WTC11 (cell line): ENCODE data around the gene TLCD3B. TPM values are rescaled to one million over a fixed set of nuclear protein-coding genes. Genes with fewer than 3 reads are reported as not detected.

Experiments used
- ATAC-seq: fragments of 200-7000 bp; cut with Tn5 transposase; 2 replicates; pipeline ENCODE4 v1.10.0; 2021; ENCODE audit warnings: mild to moderate bottlenecking, moderate library complexity
- CTCF ChIA-PET: fragments of 300-600 bp; sonication (Branson Sonifier 250); formaldehyde crosslinking; loops from one replicate; lab custom pipeline; 2021; ENCODE audit warnings: antibody characterized with exemption; lab: Charles Lee
- POLR2A ChIA-PET: fragments of 350-600 bp; sonication (Branson Sonifier 250); formaldehyde crosslinking; loops from one replicate; lab custom pipeline; 2021; ENCODE audit warnings: antibody characterized with exemption; lab: Charles Lee
- DNase-seq: peaks from one replicate; pipeline ENCODE4 v3.0.0; 2021; ENCODE audit warnings: low spot score
- H3K27ac Mint-ChIP-seq: 2 replicates; pipeline ENCODE4 v1.8.0; 2021; ENCODE audit warnings: mixed read lengths
- H3K27me3 Mint-ChIP-seq: 2 replicates; pipeline ENCODE4 v1.8.0; 2021; ENCODE audit warnings: low read depth, mild to moderate bottlenecking, moderate library complexity, mixed read lengths
- H3K36me3 Mint-ChIP-seq: 2 replicates; pipeline ENCODE4 v1.8.0; 2021; ENCODE audit warnings: mixed read lengths
- H3K4me1 Mint-ChIP-seq: 2 replicates; pipeline ENCODE4 v1.8.0; 2022; ENCODE audit warnings: mixed read lengths
- H3K4me3 Mint-ChIP-seq: 2 replicates; pipeline ENCODE4 v1.8.0; 2021; ENCODE audit warnings: mild to moderate bottlenecking, moderate library complexity, mixed read lengths
- H3K9me3 Mint-ChIP-seq: 2 replicates; pipeline ENCODE4 v1.8.0; 2021; ENCODE audit warnings: mixed read lengths
- ATF1 ChIP-seq: sonication (generic); formaldehyde crosslinking; IDR thresholded peaks from 2 replicates; pipeline ENCODE4 v1.8.1; 2023; ENCODE audit warnings: mild to moderate bottlenecking, moderate library complexity, missing genetic modification reagents
- ESRRA ChIP-seq: sonication (generic); formaldehyde crosslinking; IDR thresholded peaks from 2 replicates; pipeline ENCODE4 v1.8.1; 2022; ENCODE audit warnings: mild to moderate bottlenecking, missing genetic modification reagents, borderline replicate concordance
- GABPB1 ChIP-seq: sonication (generic); formaldehyde crosslinking; IDR thresholded peaks from 2 replicates; pipeline ENCODE4 v1.8.1; 2023; ENCODE audit warnings: mild to moderate bottlenecking, missing genetic modification reagents
- MYBL2 ChIP-seq: sonication (generic); formaldehyde crosslinking; IDR thresholded peaks from 2 replicates; pipeline ENCODE4 v1.8.1; 2023; ENCODE audit warnings: mild to moderate bottlenecking, moderate library complexity, missing genetic modification reagents
- PRRX2 ChIP-seq: fragments of 250-450 bp; sonication (Bioruptor Pico); IDR thresholded peaks from 2 replicates; pipeline ENCODE4 v1.8.0; 2021; ENCODE audit warnings: mild to moderate bottlenecking
- SMAD3 ChIP-seq: sonication (generic); formaldehyde crosslinking; IDR thresholded peaks from 2 replicates; pipeline ENCODE4 v1.8.0; 2022; ENCODE audit warnings: missing genetic modification reagents, mild to moderate bottlenecking, borderline replicate concordance
- TCF7 ChIP-seq: sonication (generic); formaldehyde crosslinking; IDR thresholded peaks from 2 replicates; pipeline ENCODE4 v1.8.0; 2022; ENCODE audit warnings: mild to moderate bottlenecking, low read depth, missing genetic modification reagents, moderate library complexity
- TP53 ChIP-seq: sonication (generic); formaldehyde crosslinking; IDR thresholded peaks from 2 replicates; pipeline ENCODE4 v1.8.1; 2023; ENCODE audit warnings: mild to moderate bottlenecking, missing genetic modification reagents
- ZNF121 ChIP-seq: sonication (generic); formaldehyde crosslinking; IDR thresholded peaks from 2 replicates; pipeline ENCODE4 v1.8.0; 2023; ENCODE audit warnings: missing genetic modification reagents
- total RNA-seq: library from RNA; stranded (reverse); gene quantifications from 3 replicates; pipeline ENCODE4 v1.2.3, GENCODE V29; 2021
- TF ChIP-seq, protein P1 (sequence below): sonication (generic); formaldehyde crosslinking; IDR thresholded peaks from 2 replicates; pipeline ENCODE4 v1.8.1; 2022; ENCODE audit warnings: missing genetic modification reagents, borderline replicate concordance
- TF ChIP-seq, protein P2 (sequence below): sonication (generic); formaldehyde crosslinking; IDR thresholded peaks from 2 replicates; pipeline ENCODE4 v1.8.1; 2023; ENCODE audit warnings: mild to moderate bottlenecking, missing genetic modification reagents
- TF ChIP-seq, protein P3 (sequence below): sonication (generic); formaldehyde crosslinking; IDR thresholded peaks from 2 replicates; pipeline ENCODE4 v1.8.0; 2022; ENCODE audit warnings: mild to moderate bottlenecking, missing genetic modification reagents
- TF ChIP-seq, protein P4 (sequence below): sonication (generic); formaldehyde crosslinking; conservative IDR thresholded peaks from 2 replicates; pipeline ENCODE4 v1.8.1; 2022; ENCODE audit warnings: mild to moderate bottlenecking, missing genetic modification reagents
- TF ChIP-seq, protein P5 (sequence below): sonication (generic); formaldehyde crosslinking; IDR thresholded peaks from 2 replicates; pipeline ENCODE4 v1.8.1; 2023; ENCODE audit warnings: mild to moderate bottlenecking, moderate library complexity, missing genetic modification reagents
- TF ChIP-seq, protein P6 (sequence below): sonication (generic); formaldehyde crosslinking; IDR thresholded peaks from 2 replicates; pipeline ENCODE4 v1.8.1; 2022; ENCODE audit warnings: mild to moderate bottlenecking, moderate library complexity, missing genetic modification reagents
- TF ChIP-seq, protein P7 (sequence below): sonication (generic); formaldehyde crosslinking; IDR thresholded peaks from 2 replicates; pipeline ENCODE4 v1.8.1; 2023; ENCODE audit warnings: mild to moderate bottlenecking, missing genetic modification reagents

Gene TLCD3B
- total RNA-seq, 1 experiment from 2014 or later: 28.1 TPM

DNA sequence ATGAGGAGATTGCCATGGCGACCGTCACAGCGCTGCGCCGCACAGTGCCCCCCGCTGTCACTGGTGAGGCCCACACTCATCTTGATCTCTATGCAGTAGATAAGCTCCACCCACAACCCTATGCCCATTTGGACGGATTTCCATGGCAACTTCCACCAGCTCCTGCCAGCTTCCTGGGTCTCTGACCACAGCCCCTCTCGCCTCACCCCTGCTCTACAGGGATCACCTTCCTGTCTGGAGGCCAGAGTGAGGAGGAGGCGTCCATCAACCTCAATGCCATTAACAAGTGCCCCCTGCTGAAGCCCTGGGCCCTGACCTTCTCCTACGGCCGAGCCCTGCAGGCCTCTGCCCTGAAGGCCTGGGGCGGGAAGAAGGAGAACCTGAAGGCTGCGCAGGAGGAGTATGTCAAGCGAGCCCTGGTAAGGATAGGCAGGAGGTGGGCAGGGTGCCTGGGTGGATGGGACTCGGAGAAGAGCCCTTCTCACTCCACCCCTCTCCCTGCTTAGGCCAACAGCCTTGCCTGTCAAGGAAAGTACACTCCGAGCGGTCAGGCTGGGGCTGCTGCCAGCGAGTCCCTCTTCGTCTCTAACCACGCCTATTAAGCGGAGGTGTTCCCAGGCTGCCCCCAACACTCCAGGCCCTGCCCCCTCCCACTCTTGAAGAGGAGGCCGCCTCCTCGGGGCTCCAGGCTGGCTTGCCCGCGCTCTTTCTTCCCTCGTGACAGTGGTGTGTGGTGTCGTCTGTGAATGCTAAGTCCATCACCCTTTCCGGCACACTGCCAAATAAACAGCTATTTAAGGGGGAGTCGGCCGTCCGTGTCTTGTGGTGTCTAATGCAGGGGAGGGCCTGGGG, 38.8 kb upstream of the TLCD3B start:
- peaks cover 22% of the 10 kb centered on the region for H3K4me1 Mint-ChIP-seq
- ChIA-PET POLR2A (no interaction called here), CTCF (interaction anchor here (1.2 to 2.9 kb wide), 2 partner anchors 15 to 23 kb away, joined by 4 to 7 read pairs; no protein-coding TSS in a partner anchor)
- TF ChIP-seq PRRX2 (CRISPR knock-in tag): no peak
- TF ChIP-seq, protein P1, sequence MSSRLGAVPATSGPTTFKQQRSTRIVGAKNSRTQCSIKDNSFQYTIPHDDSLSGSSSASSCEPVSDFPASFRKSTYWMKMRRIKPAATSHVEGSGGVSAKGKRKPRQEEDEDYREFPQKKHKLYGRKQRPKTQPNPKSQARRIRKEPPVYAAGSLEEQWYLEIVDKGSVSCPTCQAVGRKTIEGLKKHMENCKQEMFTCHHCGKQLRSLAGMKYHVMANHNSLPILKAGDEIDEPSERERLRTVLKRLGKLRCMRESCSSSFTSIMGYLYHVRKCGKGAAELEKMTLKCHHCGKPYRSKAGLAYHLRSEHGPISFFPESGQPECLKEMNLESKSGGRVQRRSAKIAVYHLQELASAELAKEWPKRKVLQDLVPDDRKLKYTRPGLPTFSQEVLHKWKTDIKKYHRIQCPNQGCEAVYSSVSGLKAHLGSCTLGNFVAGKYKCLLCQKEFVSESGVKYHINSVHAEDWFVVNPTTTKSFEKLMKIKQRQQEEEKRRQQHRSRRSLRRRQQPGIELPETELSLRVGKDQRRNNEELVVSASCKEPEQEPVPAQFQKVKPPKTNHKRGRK (CRISPR knock-in tag): no peak
- TF ChIP-seq, protein P2, sequence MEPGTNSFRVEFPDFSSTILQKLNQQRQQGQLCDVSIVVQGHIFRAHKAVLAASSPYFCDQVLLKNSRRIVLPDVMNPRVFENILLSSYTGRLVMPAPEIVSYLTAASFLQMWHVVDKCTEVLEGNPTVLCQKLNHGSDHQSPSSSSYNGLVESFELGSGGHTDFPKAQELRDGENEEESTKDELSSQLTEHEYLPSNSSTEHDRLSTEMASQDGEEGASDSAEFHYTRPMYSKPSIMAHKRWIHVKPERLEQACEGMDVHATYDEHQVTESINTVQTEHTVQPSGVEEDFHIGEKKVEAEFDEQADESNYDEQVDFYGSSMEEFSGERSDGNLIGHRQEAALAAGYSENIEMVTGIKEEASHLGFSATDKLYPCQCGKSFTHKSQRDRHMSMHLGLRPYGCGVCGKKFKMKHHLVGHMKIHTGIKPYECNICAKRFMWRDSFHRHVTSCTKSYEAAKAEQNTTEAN (CRISPR knock-in tag): no peak
- TF ChIP-seq ESRRA (CRISPR knock-in tag): no peak
- no peak for TF ChIP-seq SMAD3
- no peak for TF ChIP-seq ATF1 (CRISPR knock-in tag)
- TF ChIP-seq, protein P3, sequence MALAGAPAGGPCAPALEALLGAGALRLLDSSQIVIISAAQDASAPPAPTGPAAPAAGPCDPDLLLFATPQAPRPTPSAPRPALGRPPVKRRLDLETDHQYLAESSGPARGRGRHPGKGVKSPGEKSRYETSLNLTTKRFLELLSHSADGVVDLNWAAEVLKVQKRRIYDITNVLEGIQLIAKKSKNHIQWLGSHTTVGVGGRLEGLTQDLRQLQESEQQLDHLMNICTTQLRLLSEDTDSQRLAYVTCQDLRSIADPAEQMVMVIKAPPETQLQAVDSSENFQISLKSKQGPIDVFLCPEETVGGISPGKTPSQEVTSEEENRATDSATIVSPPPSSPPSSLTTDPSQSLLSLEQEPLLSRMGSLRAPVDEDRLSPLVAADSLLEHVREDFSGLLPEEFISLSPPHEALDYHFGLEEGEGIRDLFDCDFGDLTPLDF (CRISPR knock-in tag): no peak
- TF ChIP-seq MYBL2 (CRISPR knock-in tag): no peak
- TF ChIP-seq, protein P4, sequence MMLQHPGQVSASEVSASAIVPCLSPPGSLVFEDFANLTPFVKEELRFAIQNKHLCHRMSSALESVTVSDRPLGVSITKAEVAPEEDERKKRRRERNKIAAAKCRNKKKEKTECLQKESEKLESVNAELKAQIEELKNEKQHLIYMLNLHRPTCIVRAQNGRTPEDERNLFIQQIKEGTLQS (CRISPR knock-in tag): no peak
- no peak for TF ChIP-seq TCF7 (CRISPR knock-in tag)
- TF ChIP-seq TP53: no peak
- TF ChIP-seq, protein P5, sequence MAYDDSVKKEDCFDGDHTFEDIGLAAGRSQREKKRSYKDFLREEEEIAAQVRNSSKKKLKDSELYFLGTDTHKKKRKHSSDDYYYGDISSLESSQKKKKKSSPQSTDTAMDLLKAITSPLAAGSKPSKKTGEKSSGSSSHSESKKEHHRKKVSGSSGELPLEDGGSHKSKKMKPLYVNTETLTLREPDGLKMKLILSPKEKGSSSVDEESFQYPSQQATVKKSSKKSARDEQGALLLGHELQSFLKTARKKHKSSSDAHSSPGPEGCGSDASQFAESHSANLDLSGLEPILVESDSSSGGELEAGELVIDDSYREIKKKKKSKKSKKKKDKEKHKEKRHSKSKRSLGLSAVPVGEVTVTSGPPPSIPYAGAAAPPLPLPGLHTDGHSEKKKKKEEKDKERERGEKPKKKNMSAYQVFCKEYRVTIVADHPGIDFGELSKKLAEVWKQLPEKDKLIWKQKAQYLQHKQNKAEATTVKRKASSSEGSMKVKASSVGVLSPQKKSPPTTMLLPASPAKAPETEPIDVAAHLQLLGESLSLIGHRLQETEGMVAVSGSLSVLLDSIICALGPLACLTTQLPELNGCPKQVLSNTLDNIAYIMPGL: no peak
- TF ChIP-seq, protein P6, sequence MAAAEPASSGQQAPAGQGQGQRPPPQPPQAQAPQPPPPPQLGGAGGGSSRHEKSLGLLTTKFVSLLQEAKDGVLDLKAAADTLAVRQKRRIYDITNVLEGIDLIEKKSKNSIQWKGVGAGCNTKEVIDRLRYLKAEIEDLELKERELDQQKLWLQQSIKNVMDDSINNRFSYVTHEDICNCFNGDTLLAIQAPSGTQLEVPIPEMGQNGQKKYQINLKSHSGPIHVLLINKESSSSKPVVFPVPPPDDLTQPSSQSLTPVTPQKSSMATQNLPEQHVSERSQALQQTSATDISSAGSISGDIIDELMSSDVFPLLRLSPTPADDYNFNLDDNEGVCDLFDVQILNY: no peak
- no peak for TF ChIP-seq ZNF121 (CRISPR knock-in tag)
- H3K9me3 Mint-ChIP-seq: no peaks in the 10 kb centered on the region
- H3K27me3 Mint-ChIP-seq: no peaks in the 10 kb centered on the region
- no peak overlapping the region for H3K4me3 Mint-ChIP-seq
- H3K27ac Mint-ChIP-seq: peak overlapping the region; percentile 60; the same call in 1 of the 2 replicates
- no peak for ATAC-seq
- peaks cover 56% of the 10 kb centered on the region for H3K36me3 Mint-ChIP-seq
- DNase-seq: no peak

DNA sequence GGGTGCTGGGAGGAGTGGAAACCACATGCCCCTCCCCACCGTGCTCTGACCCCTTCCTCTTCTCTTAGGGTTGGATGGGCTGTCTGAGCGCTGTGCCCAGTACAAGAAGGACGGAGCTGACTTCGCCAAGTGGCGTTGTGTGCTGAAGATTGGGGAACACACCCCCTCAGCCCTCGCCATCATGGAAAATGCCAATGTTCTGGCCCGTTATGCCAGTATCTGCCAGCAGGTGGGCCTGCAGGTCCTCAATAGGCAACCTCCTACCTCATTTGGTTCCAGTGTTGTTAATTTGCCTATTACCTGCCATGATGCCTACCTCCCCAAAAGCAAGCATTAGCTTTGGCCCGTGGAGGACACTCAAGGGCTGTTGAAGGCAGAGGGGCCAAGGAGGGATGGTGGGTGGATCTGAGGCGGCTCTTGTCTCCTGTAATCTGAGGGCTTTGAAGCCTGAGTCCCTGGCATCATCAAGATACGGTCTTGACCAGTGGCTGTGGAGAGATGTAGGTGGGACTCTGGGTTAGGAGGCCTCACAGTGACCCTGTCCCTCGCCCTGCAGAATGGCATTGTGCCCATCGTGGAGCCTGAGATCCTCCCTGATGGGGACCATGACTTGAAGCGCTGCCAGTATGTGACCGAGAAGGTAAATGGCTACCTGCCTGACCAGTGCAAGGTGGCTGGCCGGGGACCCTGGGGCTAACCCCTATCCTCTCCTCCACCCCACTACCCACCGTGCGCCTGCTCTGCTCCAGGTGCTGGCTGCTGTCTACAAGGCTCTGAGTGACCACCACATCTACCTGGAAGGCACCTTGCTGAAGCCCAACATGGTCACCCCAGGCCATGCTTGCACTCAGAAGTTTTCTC, 37.9 kb upstream of the TLCD3B start:
- no peaks in the 10 kb centered on the region for H3K27me3 Mint-ChIP-seq
- POLR2A ChIA-PET: no interaction called here
- H3K9me3 Mint-ChIP-seq: no peaks in the 10 kb centered on the region
- peak overlapping the region; percentile 36 for H3K4me3 Mint-ChIP-seq
- CTCF ChIA-PET: interaction anchor here (1.2 to 2.9 kb wide), 2 partner anchors 23 to 24 kb away, joined by 3 to 7 read pairs; no protein-coding TSS in a partner anchor
- ATAC-seq: no peak
- peaks cover 20% of the 10 kb centered on the region for H3K4me1 Mint-ChIP-seq
- H3K27ac Mint-ChIP-seq: peak overlapping the region; percentile 65
- DNase-seq: peak; percentile 43
- TF ChIP-seq, protein P7, sequence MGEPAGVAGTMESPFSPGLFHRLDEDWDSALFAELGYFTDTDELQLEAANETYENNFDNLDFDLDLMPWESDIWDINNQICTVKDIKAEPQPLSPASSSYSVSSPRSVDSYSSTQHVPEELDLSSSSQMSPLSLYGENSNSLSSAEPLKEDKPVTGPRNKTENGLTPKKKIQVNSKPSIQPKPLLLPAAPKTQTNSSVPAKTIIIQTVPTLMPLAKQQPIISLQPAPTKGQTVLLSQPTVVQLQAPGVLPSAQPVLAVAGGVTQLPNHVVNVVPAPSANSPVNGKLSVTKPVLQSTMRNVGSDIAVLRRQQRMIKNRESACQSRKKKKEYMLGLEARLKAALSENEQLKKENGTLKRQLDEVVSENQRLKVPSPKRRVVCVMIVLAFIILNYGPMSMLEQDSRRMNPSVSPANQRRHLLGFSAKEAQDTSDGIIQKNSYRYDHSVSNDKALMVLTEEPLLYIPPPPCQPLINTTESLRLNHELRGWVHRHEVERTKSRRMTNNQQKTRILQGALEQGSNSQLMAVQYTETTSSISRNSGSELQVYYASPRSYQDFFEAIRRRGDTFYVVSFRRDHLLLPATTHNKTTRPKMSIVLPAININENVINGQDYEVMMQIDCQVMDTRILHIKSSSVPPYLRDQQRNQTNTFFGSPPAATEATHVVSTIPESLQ (CRISPR knock-in tag): 0 out of 2 replicates have a peak, but pooled peaks have one; percentile 19
- no peak for TF ChIP-seq GABPB1 (CRISPR knock-in tag)
- TF ChIP-seq, protein P3 (CRISPR knock-in tag): no peak
- peaks cover 56% of the 10 kb centered on the region for H3K36me3 Mint-ChIP-seq
